ACC112 (cell line): ENCODE measurements around the gene HEATR5A.
"Not testable (repeated sequence)": the region's sequence is repeated elsewhere in the genome, so short reads cannot be mapped to it uniquely, and the experiment has no call there.

Source experiments
- H2AFZ ChIP-seq: fragments of 200-600 bp; sonication (generic); one replicate; pipeline ENCODE4 v1.6.0; 2017; ENCODE audit warnings: antibody characterized with exemption, low read length; ENCODE audit not compliant: unreplicated experiment
- H3K27ac ChIP-seq: fragments of 200-600 bp; sonication (generic); 2 replicates; pipeline ENCODE4 v1.5.1; 2014; ENCODE audit warnings: low read depth, mild to moderate bottlenecking, antibody characterized with exemption, low read length, moderate library complexity
- H3K27me3 ChIP-seq: fragments of 200-600 bp; sonication (generic); 2 replicates; pipeline ENCODE4 v1.6.1; 2014; ENCODE audit warnings: mild to moderate bottlenecking, antibody characterized with exemption, low read length, moderate library complexity, mixed read lengths; ENCODE audit not compliant: insufficient read depth
- H3K36me3 ChIP-seq: fragments of 200-600 bp; sonication (generic); 2 replicates; pipeline ENCODE4 v1.6.1; 2016; ENCODE audit warnings: mild to moderate bottlenecking, antibody characterized with exemption, low read length, moderate library complexity, mixed read lengths; ENCODE audit not compliant: insufficient read depth
- H3K4me1 ChIP-seq: fragments of 200-600 bp; sonication (generic); one replicate; pipeline ENCODE4 v1.6.1; 2016; ENCODE audit warnings: low read length, mixed read lengths; ENCODE audit not compliant: insufficient read depth, unreplicated experiment, control insufficient read depth
- H3K4me3 ChIP-seq: fragments of 200-600 bp; sonication (generic); 2 replicates; pipeline ENCODE4 v1.5.1; 2014; ENCODE audit warnings: mild to moderate bottlenecking, low read depth, low read length
- H3K79me2 ChIP-seq: fragments of 200-600 bp; sonication (generic); one replicate; pipeline ENCODE4 v1.6.0; 2016; ENCODE audit warnings: low read length; ENCODE audit not compliant: control insufficient read depth, unreplicated experiment, insufficient read depth

The HEATR5A gene

GRCh38 chr14:31242161-31242940 is 178.0 kb downstream of the HEATR5A start:
- peak overlapping the region; percentile 99 for H2AFZ ChIP-seq
- not testable (repeated sequence) for H3K4me1 ChIP-seq, H3K36me3 ChIP-seq, H3K79me2 ChIP-seq, H3K27me3 ChIP-seq
- peak overlapping the region; percentile 70 for H3K4me3 ChIP-seq
- peak overlapping the region; percentile 23; the same call in 1 of the 2 replicates for H3K27ac ChIP-seq
